Myocyte (in vitro differentiated cells): Measurements from ENCODE around the gene RNF222. TPM values are rescaled to one million over a fixed set of nuclear protein-coding genes. Genes with fewer than 3 reads are reported as not detected.
"Not testable (repeated sequence)": the region's sequence is repeated elsewhere in the genome, so short reads cannot be mapped to it uniquely, and the experiment has no call there.

ENCODE experiments used
- DNase-seq: peaks from one replicate; pipeline ENCODE4 v3.0.0-alpha.2; 2012; ENCODE audit warnings: low read depth
- total RNA-seq: library from RNA; depleted of rRNA; stranded (reverse); fragments of >200 nt; gene quantifications from 2 replicates; pipeline ENCODE4 v1.2.3, GENCODE V29; 2014

Gene RNF222
- total RNA-seq, 1 donor from 2014 or later: not detected

DNA sequence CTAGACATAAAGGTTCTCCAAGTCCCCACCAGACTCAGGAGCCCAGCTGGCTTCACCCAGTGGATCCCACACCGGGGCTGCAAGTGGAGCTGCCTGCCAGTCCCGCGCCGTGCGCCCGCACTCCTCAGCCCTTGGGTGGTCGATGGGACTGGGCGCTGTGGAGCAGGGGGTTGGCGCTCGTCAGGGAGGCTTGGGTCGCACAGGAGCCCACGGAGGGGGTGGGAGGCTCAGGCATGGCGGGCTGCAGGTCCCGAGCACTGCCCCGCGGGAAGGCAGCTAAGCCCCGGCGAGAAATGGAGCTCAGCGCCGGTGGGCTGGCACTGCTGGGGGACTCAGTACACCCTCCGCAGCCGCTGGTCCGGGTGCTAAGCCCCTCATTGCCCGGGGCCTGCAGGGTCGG, 50.6 kb downstream of the RNF222 start:
- not testable (repeated sequence) for DNase-seq

DNA sequence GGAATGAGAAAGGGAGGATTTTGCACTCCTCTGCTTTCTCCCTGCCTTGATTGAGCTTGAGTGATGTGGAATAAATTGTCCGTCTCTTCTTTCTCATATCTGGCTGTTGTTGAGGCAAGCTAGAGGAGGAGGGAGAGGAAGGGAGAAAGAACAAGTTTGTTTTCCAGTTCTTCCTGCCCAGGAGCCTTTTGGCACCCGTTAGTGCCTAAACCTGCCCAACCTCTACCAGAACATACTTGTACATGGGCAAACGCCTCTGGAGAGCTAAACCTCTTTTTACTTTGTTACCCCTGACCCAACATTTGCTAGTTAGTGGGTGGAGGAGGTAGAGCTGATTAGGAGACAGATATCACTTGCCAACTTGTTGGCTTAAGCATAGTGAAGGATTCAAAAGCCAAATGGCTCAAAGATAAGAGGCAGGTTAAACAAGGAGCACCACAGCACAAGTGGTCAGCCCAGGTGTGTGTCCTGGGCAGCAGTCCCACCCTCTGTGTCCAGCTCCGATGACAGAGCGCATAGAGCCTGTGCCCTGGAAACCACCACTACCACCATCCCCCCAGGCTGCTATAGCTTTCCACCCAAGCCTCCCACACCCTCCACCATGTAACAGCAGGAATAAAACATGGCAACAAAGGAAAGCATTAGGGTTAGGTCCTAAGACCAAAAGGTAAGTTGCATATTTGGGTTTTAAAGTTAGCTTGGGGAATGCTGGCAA, 51.5 kb downstream of the RNF222 start:
- no peak for DNase-seq

DNA sequence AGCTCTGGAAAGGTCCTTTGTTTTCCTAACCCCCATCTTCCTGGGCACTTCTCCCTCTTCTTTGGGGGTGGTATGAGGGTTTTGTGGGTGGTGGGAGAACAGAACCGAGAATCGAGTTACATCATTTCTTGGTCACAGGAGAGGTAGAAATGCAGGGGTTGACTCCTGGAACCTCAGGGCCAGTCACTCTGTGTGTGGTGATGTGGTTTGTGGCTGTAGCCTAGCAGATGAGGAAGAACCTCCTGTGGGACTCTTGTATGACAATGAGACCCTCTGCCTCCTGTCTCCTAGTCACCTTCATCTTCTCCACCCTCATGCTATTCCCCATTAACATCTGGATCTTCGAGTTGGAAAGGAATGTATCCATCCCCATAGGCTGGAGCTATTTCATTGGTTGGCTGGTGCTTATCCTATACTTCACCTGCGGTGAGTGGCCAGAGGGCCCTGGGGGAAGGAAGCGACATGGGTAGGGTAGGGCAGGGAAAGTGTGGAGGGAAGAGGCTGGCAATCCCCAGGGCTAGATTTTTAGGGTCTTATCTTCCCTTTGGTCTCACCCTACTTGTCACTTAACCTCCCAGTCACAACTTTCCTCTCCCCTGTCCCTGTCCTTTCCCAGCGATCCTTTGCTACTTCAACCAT, 52.5 kb downstream of the RNF222 start:
- DNase-seq: no peak

DNA sequence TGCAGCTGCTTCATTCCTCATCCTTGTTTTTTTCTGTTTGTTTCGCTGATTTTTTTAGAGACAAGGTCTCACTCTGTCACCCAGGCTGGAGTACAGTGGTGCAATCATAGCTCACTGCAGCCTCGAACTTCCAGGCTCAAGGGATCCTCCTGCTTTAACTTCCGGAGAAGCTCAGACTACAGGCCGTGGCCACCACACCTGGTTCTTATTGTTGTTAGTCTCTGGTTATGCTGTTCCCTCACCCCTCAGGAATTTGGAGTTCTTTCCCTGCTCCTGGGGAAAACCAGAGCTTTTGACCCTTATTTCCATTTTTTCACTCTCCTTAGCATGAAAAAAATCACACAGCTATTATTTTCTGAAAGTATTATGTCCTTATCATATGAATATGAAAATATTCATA, 56.2 kb downstream of the RNF222 start:
- no peak for DNase-seq

Other genes starting within 250 kb of the RNF222 start
- gene PER1, start 245.4 kb downstream of the RNF222 start, total RNA-seq: 6.4 and 16.6 TPM in 2 replicates
- gene VAMP2, start 234.9 kb downstream of the RNF222 start, total RNA-seq: 10.5 and 12.3 TPM in 2 replicates
- 11.5 and 15.9 TPM in 2 replicates for gene TMEM107, start 221.4 kb downstream of the RNF222 start, total RNA-seq
- gene BORCS6, start 207.6 kb downstream of the RNF222 start, total RNA-seq: 13.1 and 14.0 TPM in 2 replicates
- gene AURKB, start 187.3 kb downstream of the RNF222 start, total RNA-seq: 1.3 and 2.0 TPM in 2 replicates
- gene CTC1, start 149.8 kb downstream of the RNF222 start, total RNA-seq: 2.9 and 3.8 TPM in 2 replicates
- 16.1 and 20.6 TPM in 2 replicates for gene PFAS, start 148.5 kb downstream of the RNF222 start, total RNA-seq
- 10.6 and 10.9 TPM in 2 replicates for gene RANGRF, start 109.2 kb downstream of the RNF222 start, total RNA-seq
- 1.1 and 2.0 TPM in 2 replicates for gene SLC25A35, start 102.4 kb downstream of the RNF222 start, total RNA-seq
- not detected in 2 replicates for gene ARHGEF15, start 87.6 kb downstream of the RNF222 start, total RNA-seq
- not detected in 2 replicates for gene ODF4, start 58.0 kb downstream of the RNF222 start, total RNA-seq
- 2,711 and 2,984 TPM in 2 replicates for gene RPL26, start 14.6 kb downstream of the RNF222 start, total RNA-seq
- gene NDEL1, start 38.1 kb upstream of the RNF222 start, total RNA-seq: 71.1 and 74.7 TPM in 2 replicates
- 10.7 and 17.9 TPM in 2 replicates for gene MYH10, start 232.9 kb upstream of the RNF222 start, total RNA-seq